Peyer's patch (tissue), 4 donors: ENCODE results near the gene MGAT5B. TPM values are rescaled to one million over a fixed set of nuclear protein-coding genes. Genes with fewer than 3 reads are reported as not detected.

Source experiments
- DNase-seq, 3 donors: peaks; one replicate each; pipeline ENCODE4 v3.0.0-alpha.2; 2017 to 2019
- H3K27ac ChIP-seq, 4 donors: fragments of 200-600 bp; sonication (generic); one replicate each; pipeline ENCODE4 v1.5.1; 2016 to 2019
- H3K27me3 ChIP-seq, 2 donors: fragments of 200-600 bp; sonication (generic); one replicate each; pipeline ENCODE4 v1.5.1; 2019
- H3K36me3 ChIP-seq, 3 donors: fragments of 200-600 bp; sonication (generic); one replicate each; pipeline ENCODE4 v1.5.1; 2016 to 2019
- H3K4me1 ChIP-seq, 4 donors: fragments of 200-600 bp; sonication (generic); one replicate each; pipeline ENCODE4 v1.5.1; 2016 to 2019
- H3K4me3 ChIP-seq, 4 donors: fragments of 200-600 bp; sonication (generic); 1 replicate in 3 of 4; 2 replicates in 1 of 4; pipeline ENCODE4 v1.5.1; 2016 to 2019; ENCODE audit warnings: mild to moderate bottlenecking in 1 of 4
- H3K9me3 ChIP-seq, 4 donors: fragments of 200-600 bp; sonication (generic); one replicate each; pipeline ENCODE4 v1.5.1; 2016 to 2019; ENCODE audit warnings: mild to moderate bottlenecking in 1 of 4
- POLR2A ChIP-seq, 2 donors: fragments of 450-650 bp; IDR thresholded peaks; one replicate each; pipeline ENCODE4 v1.5.1; 2017; ENCODE audit warnings: antibody characterized with exemption in 2 of 2, mild to moderate bottlenecking in 2 of 2, moderate library complexity in 2 of 2
- total RNA-seq, 4 donors: library from RNA; depleted of rRNA; stranded (reverse); fragments of >200 nt; gene quantifications; one replicate each; pipeline ENCODE4 v1.1.0, GENCODE V29; 2016
- TF ChIP-seq, protein P1 (sequence below), 6 experiments: fragments of 450-650 bp in 4 of 6; fragments of 200-600 bp in 2 of 6; sonication (generic) in 1 of 6; IDR thresholded peaks; one replicate each; pipeline ENCODE4 v1.5.1; 2017 to 2019; ENCODE audit warnings: antibody characterized with exemption in 6 of 6, mild to moderate bottlenecking in 3 of 6, moderate library complexity in 1 of 6

Gene MGAT5B
- total RNA-seq, 4 donors from 2014 or later: 0.27 to 6.6 (median 0.47) TPM; not detected in 1

DNA sequence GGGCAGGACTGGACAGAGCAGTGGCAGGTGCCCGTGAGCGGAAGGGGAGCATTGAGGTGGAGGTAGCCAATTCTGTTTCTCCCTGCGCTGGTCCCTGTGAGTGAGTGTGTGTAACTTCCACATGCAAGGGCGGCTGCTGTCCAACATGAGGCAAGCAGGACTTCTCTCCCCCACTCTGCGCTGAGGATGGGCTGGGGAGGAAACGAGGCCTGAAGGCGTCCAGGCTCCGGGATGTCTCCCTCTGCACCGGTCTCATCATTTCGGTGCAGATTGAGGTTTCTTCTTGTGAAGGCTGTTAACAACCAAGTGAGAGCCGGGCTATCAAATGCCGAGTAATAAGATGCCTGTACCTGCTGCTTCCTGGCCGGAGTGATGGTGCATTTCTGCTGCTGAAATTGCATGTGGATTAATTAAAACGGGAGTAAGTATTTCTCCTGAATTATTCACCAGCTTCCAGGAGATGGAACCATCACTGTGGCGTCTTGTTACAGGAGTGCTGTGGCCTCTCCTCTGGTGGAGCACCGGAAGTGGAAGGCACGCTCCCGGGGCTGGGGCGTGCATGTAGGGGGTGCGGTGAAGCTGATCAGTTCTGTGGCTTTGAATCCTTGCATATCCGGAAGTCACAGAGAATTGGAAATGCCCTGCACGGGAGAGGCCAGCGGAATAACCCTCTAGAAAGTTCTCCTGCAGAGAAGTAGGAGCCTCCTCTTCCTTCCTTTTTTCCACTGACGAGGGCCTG, 41.7 kb upstream of the MGAT5B start:
- Histone ChIP-seq H3K27ac (no peak overlapping the region), H3K4me3 (no peak overlapping the region), H3K9me3 (no peaks in the 10 kb centered on the region), H3K4me1 (no peaks in the 10 kb centered on the region), H3K27me3 (no peaks in the 10 kb centered on the region), H3K36me3 (no peaks in the 10 kb centered on the region)
- no peak for DNase-seq
- no peak for TF ChIP-seq POLR2A (IDR thresholded peaks at IDR 0.05)
- TF ChIP-seq, protein P1, sequence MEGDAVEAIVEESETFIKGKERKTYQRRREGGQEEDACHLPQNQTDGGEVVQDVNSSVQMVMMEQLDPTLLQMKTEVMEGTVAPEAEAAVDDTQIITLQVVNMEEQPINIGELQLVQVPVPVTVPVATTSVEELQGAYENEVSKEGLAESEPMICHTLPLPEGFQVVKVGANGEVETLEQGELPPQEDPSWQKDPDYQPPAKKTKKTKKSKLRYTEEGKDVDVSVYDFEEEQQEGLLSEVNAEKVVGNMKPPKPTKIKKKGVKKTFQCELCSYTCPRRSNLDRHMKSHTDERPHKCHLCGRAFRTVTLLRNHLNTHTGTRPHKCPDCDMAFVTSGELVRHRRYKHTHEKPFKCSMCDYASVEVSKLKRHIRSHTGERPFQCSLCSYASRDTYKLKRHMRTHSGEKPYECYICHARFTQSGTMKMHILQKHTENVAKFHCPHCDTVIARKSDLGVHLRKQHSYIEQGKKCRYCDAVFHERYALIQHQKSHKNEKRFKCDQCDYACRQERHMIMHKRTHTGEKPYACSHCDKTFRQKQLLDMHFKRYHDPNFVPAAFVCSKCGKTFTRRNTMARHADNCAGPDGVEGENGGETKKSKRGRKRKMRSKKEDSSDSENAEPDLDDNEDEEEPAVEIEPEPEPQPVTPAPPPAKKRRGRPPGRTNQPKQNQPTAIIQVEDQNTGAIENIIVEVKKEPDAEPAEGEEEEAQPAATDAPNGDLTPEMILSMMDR (IDR thresholded peaks at IDR 0.05): no peak

DNA sequence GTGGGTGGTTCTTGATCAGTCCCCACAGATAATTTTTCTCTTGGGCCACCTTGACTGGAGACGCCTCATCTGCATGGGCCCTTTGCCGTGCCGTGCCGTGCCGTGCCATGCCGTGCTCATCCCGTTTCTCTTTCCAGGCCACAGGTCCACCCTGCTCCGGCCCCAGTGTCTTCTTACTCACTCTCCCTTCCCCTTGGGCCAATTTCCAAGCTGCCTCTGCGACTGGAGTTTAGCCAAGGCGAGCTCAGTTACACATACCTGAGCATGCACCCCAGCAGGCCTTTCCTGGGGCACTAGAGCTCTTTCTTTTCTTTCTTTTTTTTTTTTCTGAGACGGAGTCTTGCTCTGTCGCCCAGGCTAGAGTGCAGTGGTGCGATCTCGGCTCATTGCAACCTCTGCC, 40.5 kb upstream of the MGAT5B start:
- Histone ChIP-seq H3K4me3 (no peak overlapping the region), H3K27me3 (no peaks in the 10 kb centered on the region), H3K36me3 (no peaks in the 10 kb centered on the region), H3K27ac (no peak overlapping the region), H3K9me3 (no peaks in the 10 kb centered on the region), H3K4me1 (no peaks in the 10 kb centered on the region)
- DNase-seq: no peak
- TF ChIP-seq, protein P1 (IDR thresholded peaks at IDR 0.05): no peak
- TF ChIP-seq POLR2A (IDR thresholded peaks at IDR 0.05): no peak

- Histone ChIP-seq H3K4me1 (no peaks in the 10 kb centered on the region), H3K36me3 (no peaks in the 10 kb centered on the region), H3K4me3 (no peak overlapping the region), H3K9me3 (no peaks in the 10 kb centered on the region), H3K27me3 (no peaks in the 10 kb centered on the region), H3K27ac (no peak overlapping the region)
- TF ChIP-seq, protein P1 (IDR thresholded peaks at IDR 0.05): no peak
- no peak for TF ChIP-seq POLR2A (IDR thresholded peaks at IDR 0.05)
- no peak for DNase-seq
Observed at GRCh38 chr17:76830987-76831715, 37.1 kb upstream of the MGAT5B start.

DNA sequence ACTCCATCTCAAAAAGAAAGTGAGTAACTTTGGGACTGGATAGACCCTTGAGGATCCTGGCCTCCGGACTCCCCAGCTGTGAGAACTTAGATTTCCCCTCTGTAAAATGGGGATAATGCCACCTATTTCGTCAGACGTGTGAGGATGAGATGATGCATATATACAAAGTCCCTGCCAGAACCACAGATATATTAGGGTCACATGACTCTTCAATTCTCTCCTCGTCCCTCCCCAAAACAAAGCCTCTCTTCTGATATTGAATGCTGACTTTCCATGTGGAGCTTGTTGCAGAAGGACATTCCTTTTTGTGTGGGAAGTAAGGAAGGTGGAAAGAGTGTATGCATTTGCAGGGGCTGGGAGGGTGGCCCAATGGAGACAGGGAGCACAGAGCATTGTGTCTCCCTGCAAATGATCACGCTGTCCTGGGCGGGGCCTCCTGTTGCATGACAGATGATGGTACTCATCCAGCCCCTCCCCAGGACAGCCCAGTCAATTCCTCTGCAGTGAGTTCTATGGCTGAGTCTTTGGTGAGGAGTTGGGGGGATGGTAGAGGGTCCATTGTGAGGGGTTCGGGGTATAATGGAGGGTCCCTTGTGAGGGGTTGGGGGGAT, 35.1 kb upstream of the MGAT5B start:
- TF ChIP-seq, protein P1 (IDR thresholded peaks at IDR 0.05): no peak
- no peak for DNase-seq
- H3K4me1 ChIP-seq: no peaks in the 10 kb centered on the region
- H3K27me3 ChIP-seq: no peaks in the 10 kb centered on the region
- H3K27ac ChIP-seq: no peak overlapping the region
- H3K36me3 ChIP-seq: no peaks in the 10 kb centered on the region
- no peak overlapping the region for H3K4me3 ChIP-seq
- no peaks in the 10 kb centered on the region for H3K9me3 ChIP-seq

DNA sequence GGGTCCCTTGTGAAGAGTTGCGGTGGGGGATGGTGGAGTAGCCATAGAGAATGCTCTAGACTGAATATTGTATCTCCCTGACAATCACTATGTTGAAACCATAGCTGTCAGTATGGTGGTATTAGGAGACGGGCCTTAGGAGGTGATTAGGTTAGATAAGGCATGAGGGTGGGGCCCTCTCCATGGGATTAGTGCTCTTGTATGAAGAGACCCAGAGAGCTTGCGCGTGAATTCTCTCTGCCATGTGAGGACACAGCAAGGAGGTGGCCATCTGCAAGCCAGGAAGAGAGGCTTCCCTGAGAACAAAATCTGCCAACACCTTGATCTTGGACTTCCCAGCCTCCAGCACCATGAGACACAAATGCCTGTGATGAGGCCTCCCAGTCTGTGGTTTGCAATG, 34.5 kb upstream of the MGAT5B start:
- Histone ChIP-seq H3K27ac (no peak overlapping the region), H3K9me3 (no peaks in the 10 kb centered on the region), H3K27me3 (no peaks in the 10 kb centered on the region), H3K4me3 (no peak overlapping the region), H3K36me3 (no peaks in the 10 kb centered on the region), H3K4me1 (no peaks in the 10 kb centered on the region)
- TF ChIP-seq POLR2A (IDR thresholded peaks at IDR 0.05): no peak
- TF ChIP-seq, protein P1 (IDR thresholded peaks at IDR 0.05): no peak
- DNase-seq: no peak
